NCI-H2227 treated with DMSO at 0.1 percent for 48 hours (cell line): ENCODE results near the gene PIK3R5.

ENCODE experiments used
- DNase-seq: peaks from one replicate; lab custom pipeline; 2025; lab: John Stamatoyannopoulos, UW

PIK3R5 gene

GRCh38 chr17:8924595-8924994 is 40.9 kb downstream of the PIK3R5 start:
- DNase-seq, result no peak

DNA sequence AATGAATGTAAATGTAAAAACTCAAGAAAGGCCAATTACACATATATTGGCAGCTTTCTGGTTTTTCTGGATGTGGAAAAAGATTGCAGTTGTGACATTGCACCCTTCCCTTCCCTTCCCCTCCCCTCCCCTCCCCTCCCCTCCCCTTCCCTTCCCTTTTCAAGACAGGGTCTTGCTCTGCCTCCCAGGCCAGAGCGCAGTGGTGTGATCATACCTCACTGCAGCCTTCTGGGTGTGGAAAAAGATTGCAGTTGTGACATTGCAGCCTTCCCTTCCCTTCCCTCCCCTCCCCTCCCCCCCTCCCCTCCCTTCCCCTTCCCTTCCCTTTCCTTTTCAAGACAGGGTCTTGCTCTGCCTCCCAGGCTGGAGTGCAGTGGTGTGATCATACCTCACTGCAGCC is 41.7 kb downstream of the PIK3R5 start:
- no peak for DNase-seq

DNA sequence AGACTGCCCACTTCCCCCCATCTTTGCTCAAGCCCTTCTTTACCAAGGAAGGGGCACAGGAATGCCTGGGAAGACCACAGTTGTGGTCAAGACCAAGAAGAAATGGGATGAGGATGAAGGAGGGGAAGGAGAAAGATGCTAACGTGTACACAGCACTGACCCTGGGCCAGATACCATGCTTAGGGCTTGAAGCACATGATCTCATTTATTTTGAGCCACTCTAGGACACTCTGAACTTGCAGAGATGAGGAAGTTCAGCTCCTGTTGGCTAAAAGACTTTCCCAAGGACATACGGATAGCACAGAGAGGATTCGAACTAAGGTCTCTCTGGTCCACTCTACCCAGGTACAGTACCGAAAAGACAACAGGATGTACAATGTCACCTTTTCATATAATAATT is 42.6 kb downstream of the PIK3R5 start:
- no peak for DNase-seq

DNA sequence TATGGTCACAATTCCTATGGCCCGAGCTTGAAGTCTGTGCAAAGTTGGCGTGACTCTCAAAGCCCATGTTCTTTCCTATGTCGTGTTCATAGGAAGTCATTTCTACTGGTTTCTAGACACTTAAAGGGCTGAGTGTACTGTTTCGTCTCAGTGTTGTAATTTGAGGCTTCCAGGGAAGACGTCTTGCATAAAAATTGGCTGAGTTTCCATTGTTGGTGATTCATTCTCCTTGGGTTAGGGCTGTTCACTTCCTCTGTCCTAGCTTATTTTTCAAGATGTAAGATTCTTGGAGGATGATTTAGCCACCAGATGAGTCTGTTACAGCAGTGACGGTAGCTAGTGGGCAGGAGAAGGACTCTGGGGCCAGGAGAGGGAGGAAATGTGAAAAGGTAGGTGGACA is 43.1 kb downstream of the PIK3R5 start:
- no peak for DNase-seq

- no peak for DNase-seq
Measured at GRCh38 chr17:8921147-8921546, 44.4 kb downstream of the PIK3R5 start.

DNA sequence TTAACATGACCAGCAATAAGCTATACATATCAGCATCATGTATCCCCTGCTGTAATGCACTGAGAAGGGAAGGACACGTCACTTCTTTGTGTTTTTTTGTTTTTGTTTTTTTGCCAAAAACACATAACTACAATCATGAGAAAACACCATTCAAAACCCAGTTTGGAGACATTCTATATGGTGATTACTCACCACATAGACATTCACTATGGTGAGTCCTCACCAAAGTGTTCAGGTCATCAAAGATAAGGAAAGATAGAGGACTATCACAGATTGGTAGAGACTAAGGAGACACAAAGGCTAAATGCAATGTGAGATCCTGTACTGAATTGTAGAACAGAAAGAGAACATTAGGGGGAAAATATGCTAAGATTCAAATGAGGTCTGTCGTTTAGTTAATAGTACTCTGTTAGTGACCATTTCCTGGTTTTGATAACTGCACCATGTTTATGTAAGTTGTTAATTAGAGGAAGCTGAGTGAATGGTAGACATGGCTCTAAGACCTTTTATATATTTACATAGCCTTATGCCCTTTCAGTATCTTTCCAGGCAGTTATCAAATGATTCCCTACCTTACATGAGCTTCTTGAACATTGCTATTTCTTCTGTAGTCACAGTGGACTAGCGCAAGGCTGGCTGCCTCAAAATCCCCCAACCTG is 46.6 kb downstream of the PIK3R5 start:
- no peak for DNase-seq

DNA sequence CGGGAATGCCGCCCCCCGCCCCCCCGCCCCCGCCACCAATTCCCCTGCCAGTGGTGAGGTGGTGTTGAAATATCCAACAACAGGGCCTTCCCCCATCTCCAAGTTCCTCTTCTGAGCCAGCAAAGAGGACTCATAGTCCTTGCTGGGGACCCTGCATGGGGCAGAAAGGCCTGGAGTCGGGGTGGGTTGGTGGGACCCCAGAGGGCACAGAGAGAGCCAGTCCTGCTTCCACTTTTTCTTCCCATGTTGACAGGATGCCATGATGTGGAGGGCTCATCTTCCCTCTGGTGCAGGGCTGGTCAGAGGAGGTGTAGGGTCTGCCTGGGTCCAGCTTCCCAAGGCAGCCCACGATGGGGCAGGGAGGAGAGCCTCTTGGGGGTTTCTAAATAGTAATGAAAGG is 49.0 kb downstream of the PIK3R5 start:
- no peak for DNase-seq

DNA sequence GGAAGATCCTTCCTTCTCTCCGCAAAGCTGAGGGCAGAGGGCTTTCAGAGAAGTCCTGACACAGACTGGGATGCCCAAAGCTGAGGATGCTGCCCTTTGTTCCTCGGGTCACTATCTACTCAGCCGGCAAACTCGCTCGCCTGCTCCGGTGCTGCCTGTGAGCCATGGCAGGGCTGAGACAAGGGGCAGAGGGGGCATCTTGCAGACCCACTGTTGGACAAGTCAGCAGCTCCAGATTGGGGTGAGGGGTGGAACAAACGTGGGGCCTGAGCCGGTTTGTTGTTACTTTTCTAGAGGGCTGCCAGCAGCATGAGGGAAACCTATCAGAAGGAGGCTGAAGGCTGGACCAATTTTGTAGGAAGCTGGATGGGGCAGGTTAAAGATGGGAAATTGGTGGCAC is 51.0 kb downstream of the PIK3R5 start:
- no peak for DNase-seq

GRCh38 chr17:8913879-8914278 is 51.6 kb downstream of the PIK3R5 start:
- no peak for DNase-seq

- DNase-seq, result no peak
Measured at GRCh38 chr17:8913091-8913490, 52.4 kb downstream of the PIK3R5 start.

DNA sequence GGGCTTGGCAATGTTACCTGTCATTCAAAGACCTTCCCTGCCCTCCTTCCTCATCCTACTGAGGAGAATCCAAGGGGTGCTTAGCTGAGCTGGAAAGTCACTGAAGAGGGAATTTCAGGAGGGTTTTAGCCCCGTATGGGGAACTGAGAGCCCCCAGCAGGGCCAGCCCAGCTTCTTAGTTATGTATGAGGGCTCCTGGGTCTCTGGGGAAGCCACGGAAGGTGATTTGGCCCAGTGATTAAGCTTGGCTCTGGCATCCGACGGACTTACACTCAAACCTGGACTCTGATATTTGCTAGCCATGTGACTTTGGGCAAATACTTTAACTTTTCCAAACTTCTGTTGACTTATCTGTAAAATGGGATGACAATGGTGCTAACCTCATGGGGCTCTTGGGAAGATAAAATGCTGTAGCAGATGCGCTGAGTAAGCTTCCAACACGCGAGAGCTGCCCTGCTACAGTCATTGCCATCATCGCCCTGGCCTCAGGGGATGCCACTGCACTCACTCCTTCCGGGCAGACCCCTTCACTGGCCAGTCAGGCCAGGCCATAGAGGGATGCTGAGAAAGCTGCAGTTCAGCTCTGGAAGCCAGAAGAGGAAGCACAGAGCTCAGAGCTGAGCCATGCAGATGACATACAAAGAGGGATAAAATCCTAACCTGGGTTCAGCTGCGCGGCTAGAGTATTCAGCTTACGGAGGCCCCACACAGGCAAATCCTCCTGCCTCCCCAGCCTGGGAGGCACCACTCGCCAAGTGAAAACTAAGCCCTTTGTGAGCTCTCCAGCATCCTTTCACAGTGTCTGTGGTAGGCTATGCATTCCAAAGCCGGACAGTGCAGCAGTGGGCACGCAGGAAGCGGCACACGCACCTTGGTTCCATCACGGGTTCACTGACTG is 53.2 kb downstream of the PIK3R5 start:
- no peak for DNase-seq

GRCh38 chr17:8910969-8911604 is 54.4 kb downstream of the PIK3R5 start:
- DNase-seq, result no peak

DNA sequence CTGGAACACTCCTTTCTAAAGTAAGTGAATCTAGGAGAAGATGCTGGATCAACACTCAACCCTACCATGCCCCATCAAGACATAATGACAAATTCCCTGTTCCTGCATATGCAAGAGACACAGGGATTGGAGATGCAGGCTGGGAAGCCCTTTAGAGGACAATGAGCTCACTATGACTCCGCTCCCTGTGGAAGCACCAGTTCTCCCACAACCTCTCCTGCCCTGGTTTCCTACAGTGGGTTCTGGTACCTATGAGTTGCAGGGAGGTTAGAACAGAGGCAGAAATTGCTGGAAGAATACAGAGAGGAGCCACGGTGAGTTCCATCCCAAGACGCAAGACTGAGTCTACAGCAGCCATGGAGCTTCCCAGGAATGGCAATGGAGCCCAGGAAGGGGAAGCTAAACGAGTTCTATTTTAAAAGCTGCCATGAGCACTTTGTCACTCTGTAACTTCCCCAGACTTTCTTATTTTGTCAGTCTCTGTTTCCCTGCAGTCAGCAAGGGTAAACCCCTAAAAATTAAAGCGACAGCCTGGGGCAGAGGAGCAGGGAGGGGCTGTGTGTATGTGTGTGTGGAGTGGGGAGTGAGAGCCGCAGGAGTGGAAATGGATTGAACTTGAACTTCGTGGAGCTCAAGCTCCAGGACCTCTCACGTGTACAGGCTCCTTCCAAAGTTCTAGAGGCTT is 55.8 kb downstream of the PIK3R5 start:
- DNase-seq, result no peak

DNA sequence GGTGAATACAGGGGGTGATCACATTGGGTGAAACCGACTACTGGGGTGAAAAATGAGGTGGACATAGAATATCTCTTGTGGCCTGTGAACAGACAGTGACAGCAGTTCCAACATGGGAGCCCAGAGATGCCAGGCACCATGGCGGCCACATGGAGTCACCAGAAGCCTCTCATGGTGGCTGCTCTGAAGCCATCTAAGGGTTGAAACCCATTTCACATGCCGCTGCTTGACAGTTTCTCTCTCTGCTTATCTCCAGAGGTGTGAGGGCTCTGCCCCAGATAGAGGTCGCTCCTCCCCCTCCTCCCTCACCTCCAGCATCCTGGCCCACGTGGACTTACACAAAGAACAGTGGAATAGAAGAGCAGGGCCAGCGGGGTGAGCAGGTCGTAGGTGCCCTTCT is 60.2 kb downstream of the PIK3R5 start:
- DNase-seq, result no peak

DNA sequence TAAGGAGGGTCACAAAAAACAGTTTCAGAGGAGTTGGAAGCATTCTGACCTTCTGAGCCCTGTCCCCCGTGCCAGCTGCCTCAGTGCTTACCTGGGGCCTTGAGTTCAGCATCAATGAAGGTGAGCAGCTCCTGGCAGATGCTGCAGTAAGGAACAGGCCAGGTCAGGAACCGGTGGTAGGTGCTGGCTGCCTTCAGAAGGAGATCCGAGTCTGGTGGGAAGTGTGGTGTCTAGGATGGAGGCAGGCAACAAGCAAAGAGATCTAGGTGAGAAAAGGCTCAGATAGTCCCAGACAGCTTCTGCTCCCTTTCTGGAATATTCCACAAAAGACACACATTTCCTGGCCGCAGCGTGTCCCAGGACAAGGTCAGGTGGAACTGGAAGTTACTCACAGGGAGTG is 60.8 kb downstream of the PIK3R5 start:
- DNase-seq, result no peak

GRCh38 chr17:8904201-8904600 is 61.3 kb downstream of the PIK3R5 start:
- DNase-seq, result no peak

GRCh38 chr17:8900626-8901585 is 64.6 kb downstream of the PIK3R5 start:
- DNase-seq, result no peak

DNA sequence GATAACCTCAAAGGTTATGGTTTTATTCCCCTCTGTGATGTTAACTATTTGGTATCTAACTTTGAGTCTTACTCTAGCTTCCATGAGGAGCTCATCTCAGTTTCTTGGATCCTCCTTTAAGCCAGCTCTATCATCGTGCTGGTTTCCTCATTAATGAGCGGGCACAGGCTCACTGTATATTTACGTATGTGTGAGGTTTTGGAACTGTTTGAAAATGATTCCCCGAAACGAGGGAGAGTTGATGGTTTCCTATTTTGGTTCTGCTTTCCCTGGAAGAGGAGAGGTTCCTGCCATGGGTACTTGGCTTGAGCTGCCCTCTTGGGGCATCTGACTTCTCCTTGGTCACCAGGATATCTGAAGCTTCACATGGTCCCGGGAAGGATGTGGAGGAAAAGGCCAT is 65.3 kb downstream of the PIK3R5 start:
- no peak for DNase-seq

- DNase-seq, result no peak
Measured at GRCh38 chr17:8898636-8899035, 66.9 kb downstream of the PIK3R5 start.

DNA sequence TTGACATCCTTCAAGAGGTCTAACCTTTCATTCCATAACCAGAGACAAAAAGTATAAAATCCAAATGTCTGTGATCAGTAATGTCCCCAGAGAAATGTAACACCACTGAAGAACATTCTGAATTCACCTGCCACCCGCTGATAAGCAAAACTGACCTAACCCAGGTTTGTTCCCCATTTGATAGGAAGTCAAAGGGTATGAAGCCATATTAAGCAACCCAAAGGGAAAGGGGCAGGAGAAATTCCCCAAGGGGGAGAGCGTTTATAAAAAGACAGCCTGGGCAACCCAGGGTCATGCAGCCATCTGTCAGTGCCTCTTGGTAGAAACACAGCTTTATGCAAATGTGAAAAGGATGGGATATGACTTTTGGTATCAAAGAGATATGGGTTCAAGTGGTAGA is 67.4 kb downstream of the PIK3R5 start:
- no peak for DNase-seq
